ENCODE results near the gene FUT2.
A peak's percentile ranks its signal among the peaks of the same experiment; 100 is the strongest.
"Not testable (repeated sequence)": the region's sequence is repeated elsewhere in the genome, so short reads cannot be mapped to it uniquely, and the experiment has no call there.

Gene FUT2

DNA sequence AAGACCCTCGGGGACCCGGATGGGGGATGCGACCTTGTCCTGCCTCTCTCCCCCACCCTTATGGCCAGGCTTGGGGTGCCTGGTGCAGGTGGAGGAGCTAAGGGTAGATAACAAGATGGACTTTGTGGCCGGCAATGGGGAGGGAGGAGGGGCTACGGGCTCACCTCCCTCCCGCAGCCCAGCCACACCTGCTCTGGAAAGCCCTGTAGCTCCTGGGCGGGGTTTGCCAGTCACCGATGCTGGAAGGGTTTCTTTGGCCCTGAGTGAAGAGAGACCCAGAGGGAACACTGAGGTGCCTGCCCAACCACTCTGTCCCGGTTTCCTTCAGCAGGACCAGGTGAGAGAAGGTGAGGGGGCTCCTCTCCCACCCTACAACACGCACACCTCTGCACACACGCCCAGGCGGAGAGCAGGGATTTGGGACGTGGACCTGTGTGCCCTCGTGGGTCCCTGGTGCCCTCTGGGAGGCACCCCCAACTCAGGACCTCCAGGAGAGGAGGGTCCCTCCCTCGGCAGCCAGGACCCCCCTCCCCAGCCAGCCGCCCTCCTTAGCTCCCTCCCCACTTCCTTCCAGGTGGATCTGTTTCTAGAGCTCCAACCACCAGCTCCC lies at the start of gene FUT2:
Gene FUT2, plus strand, starts transcription at position 229 of the 610 bp plus-strand sequence. CDS start 6,986 bp downstream, outside the sequence.
- DNase-seq (ENCODE audit: low read depth): no peak

DNA sequence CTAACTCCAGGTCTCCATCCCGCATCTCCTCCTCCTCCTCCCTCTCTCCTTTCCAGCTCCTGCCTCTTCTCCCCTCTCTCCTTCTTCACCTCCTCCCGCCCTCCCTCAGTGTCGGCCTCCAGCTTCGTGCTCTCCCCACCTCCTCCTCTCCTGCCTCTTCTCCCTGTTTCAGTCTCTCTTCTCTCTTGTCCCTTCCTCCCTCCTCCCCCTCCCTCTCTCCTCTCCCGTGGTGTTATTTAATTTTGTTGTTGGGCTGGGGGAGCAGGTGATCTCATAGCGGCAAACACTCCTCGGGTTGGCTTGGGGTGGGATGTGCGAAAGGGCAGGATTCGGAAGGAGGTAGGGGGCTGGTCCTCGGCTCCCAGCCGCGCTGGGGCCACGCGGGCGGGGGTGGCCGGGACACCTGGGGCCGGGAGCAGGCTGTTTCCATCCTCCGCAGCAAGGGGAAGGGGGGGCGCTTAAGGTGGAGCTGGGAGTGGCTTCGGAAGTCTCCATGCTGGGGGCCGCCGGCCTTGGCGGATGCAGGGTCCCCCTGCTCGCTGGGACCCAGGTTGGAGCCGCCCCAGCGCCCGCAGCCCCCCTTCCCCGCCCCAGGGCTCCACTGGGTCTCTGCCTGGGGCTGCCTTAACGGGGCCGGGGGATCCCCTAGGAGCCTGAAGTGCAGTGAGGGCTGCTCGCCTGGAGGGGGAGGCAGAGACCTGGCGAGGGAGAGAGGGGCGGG lies 49.6 kb upstream of the FUT2 start, which contains the start of gene CA11:
Gene CA11, minus strand, starts transcription at position 187 of the 721 bp plus-strand sequence. CDS start 555 bp downstream, outside the sequence.
- DNase-seq (ENCODE audit: low read depth): peak; percentile 76

DNA sequence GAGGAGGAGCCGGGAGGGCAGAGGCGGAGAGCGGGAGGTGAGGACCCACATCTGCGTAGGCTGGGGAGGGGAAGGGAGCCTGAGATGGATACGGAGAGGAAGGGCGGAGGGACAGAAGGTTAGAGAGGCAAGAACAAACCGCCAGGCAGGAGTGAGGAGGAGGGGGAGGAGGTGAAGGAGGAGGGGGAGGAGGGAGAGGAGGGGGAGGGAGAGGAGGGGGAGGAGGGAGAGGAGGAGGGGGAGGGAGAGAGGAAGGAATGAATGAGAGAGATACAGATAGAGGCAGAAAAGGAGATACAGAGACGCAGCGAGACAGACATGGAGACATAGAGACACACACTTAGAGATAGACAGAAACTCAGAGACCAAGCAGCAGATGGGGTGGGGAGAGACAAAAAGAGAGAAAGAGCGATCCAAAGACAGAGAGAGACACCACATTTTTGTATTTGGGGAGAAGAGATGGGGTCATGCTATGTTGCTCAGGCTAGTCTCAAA lies 49.0 kb upstream of the FUT2 start:
- no peak for DNase-seq (ENCODE audit: low read depth)

DNA sequence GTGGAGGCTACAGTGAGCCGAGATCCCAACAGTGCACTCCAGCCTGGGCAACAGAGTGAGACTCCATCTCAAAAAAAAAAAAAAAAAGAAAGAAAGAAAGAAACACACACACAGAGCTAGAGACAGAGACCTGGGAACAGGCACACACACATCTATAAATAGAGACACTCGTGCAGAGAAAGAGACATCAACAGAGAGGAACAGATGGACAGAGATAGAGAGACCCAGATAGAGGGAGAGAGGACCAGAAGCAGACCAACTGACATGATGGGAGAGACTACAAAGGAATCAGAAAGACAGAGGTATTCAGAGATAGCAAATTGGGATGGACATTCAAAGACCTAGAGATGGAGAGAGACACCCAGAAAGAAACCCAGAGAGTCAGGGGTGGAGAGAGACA lies 47.6 kb upstream of the FUT2 start:
- DNase-seq (ENCODE audit: low read depth): no peak

DNA sequence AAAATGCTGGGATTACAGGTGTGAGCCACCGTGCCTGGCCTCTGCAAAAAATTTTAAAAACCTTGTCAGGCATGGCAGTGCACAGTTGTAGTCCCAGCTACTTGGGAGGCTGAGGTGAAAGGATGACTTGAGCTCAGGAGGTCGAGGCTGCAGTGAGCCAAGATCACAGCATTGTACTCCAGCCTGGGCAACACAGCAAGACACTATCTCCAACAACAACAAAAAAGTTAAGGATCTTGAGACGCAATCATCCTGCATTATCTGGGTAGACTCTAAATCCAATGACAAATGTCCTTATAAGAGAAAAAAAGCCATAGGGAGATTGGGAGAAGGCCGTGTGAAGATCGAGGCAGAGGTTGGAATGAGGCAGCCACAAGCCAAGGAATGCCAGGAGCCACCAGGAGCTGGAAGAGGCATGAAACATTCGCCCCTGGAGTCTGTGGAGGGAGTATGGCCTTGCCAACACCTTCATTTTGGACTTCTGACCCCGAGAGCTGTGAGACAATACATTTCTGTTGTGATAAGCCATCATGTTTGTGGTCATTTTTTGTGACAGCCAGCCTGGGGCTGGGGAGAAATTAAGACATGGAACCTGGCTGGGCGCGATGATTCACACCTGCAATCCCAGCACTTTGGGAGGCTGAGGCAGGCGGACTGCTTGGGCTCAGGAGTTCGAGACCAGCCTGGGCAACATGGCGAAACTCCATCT lies 44.6 kb upstream of the FUT2 start:
- no peak for DNase-seq (ENCODE audit: low read depth)

DNA sequence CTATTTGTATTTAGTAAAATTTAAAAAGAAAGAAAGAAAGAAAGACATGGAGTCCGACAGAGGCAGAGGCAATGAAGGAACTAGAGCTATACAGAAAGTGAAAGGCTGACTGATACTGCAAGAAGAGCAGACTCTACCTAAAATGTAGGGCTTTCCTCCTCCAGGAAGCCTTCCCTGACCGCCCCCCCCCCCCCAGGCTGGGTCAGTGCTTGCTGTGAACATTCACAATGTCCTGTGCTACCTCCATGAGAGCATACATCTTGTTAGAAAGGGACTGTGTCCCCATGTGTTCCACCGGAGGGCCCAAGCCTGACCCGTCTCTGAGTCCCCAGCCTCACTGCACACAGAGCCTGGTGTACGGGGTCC lies 44.1 kb upstream of the FUT2 start:
- no peak for DNase-seq (ENCODE audit: low read depth)

DNA sequence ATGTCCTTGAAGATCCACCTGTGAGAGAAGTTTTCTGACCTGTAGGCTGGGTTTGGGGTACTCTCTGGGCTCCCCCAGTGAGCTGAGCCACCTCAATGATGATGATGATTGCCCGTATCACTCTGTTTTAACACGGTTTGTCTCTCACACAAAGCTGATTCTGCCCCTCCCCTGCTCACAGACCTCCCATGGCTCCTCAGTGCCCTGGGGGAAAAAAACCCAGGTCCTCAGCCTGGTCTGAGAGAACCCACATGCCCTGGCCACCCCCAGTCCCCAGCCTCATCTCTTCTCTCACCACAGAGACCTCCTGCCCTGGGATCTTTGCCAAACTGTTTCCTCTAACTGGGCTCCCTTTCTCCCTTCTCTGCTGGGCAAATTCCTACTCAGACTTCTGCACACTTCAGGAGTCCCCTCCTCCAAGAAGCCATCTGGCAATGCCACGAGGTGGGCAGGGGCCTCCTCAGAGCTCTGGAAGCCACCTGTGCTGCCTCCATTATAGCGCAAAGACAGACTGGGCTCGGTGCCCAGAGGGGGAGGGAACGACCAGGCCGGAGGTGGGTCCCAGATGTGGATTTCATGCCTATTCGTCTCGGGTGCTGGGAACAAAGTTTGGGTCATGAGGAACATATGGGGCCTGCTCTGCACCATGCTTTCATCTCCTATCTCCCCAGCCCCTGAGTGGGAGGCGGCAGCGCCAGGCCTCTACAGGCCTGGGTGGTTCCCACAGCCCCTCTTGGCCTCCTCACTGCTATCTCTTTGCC lies 41.3 kb upstream of the FUT2 start:
- DNase-seq (ENCODE audit: low read depth): no peak

DNA sequence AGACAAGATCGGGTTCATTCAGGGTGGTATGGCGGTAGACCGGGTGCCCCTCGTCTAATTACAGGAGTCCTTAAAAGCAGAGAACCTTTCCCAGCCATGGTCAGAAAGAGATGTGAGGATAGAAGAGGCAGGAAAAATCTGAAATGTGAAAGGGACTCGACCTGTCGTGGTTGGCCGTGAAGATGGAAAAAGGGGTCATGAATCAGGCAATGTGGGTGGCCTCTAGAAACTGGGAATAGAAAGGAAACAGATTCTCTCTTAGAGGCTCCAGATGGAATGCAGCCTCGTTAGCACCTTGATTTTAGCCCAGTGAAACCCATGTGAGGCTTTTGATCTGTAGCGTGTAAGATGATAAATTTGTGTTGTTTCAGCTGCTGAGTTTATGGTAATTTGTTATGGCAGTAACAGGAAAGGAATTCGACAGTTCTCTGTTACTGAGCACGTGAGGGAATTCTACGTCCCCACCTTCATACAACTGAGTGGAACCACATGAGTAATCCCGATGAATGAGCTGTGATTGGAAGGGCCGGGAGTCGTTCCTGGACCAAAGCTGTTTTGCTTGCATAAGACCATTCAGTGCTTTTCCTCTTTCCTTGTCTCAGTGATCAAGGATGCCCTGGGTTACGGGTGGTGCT lies 38.8 kb upstream of the FUT2 start:
- DNase-seq (ENCODE audit: low read depth): peak; percentile 78

DNA sequence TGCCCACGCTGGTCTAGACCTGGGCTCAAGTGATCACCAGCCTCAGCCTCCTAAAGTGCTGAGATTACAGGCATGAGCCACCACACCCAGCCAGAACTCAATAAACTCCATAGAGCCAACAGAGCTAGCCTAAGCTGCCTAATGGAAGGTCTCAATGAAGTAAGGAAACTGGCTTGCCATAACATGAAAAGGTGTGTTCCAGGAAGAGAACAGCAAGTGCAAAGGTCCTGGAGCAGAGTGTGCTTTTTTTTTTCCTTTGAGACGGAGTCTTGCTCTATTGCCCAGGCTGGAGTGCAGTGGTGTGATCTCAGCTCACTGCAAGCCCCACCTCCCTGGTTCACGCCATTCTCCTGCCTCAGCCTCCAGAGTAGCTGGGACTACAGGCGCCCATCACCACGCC lies 37.9 kb upstream of the FUT2 start:
- DNase-seq (ENCODE audit: low read depth): not testable (repeated sequence)

DNA sequence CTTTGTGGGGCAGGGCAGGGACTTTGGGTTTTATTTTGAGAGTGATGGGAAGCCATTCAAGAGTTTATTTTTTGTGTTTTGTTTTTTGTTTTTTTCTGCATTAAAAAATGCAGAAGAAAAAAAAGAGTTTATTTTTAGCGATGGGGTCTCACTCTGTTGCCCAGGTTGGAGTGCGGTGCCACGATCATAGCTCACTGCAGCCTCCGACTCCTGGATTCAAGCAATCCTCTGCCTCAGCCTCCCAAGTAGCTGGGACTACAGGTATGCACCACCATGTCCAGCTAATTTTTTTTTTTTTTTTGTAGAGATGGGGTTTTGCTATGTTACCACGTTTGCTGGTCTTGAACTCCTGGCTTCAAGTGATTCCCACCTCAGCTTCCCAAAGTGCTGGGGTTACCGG lies 37.3 kb upstream of the FUT2 start:
- no peak for DNase-seq (ENCODE audit: low read depth)

DNA sequence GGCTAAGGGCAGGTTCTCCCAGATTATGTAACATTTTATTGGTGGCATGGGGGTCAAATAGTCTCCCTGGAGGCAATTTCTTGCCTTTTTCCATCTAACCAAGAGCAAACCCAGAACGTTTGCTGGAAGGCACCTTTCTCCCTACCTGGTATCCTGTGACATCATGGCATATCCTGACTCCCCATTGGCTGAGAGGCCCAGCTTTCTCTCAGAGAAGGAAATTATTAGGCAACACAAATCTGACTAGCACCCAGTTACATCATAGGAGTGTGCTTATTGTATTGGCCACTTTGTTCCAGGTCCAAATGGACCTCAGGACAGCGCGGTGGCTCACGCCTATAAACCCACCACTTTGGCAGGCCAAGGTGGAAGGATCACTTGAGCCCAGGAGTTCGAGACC lies 36.0 kb upstream of the FUT2 start:
- DNase-seq (ENCODE audit: low read depth): no peak

DNA sequence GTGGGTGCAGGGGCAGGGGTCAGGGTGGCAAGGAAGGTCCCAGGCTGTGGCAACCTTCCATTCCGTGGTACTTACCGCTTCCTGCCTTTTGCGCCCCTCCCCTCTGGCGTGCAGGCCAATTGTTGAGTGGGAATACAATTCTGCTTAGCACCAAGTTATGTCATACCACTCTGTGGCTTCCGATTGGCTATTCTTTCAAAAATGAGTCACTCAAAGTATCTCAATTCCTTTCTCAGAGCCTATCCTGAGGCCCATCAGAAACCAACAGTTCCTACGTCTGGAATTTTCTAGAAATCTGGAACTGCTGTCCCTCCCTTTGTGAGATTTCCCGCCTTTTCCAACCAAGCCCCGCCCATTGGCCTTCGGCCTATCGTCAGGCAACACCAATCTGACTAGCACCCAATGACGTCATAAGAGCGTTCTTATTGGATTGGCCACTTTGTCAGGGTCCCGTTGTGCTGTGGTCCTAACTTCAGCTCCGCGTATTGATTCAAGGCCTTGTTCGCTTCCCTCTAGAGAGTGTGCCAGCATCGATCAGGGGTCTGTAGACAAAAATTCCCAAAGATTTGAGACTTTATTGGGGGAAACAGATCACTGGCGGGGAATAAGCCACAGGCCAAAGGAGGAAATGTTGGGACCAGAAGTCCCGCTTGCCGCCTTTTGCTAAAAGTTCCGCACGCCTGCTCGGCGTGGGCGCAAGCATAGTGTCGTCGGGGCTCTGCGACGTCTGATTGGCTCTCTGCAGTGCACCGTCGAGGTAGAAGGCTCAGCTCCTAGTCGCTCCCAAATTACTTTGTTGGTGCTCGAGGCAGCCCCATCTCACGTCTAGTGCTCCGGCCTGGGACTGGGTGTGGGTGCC lies 34.7 kb upstream of the FUT2 start:
- no peak for DNase-seq (ENCODE audit: low read depth)

DNA sequence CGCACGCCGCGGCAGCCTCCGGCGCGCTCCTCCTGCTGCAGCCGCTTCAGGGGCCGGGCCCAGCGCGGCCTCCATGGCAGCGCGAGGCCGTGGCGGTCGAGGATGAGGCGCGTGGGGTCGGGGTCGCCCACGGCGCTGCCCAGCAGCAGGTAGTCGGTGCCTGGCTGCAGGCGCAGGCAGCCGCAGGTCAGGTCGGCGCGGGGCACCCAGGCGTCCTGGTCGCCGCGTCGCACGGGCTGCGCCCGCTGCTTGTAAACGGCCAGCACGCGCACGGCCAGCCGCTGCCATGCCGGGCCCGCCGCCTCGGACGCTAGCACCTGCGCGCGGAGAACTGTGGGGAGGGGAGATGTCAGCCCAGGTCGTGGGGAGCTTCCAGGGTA lies 34.1 kb upstream of the FUT2 start:
- no peak for DNase-seq (ENCODE audit: low read depth)

DNA sequence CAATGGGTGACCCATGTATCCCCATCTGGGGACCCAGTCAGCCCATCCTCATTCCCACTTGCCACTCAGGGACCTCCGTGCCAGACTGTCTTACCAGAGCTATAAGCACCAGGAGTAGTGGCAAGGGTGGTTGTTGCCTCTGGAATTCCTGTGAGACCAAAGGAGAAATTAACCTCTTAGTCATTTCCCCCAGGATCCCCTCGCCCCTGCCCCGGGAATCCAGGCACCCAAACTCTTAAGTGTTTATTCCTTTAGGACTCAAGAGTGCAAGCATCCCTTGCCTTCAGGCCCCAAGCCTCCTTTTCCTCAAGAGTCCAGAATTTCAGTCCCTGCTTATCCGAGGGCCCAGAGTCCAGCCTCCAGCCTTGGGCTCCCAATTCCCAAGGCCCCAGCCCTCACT lies 32.1 kb upstream of the FUT2 start:
- no peak for DNase-seq (ENCODE audit: low read depth)

DNA sequence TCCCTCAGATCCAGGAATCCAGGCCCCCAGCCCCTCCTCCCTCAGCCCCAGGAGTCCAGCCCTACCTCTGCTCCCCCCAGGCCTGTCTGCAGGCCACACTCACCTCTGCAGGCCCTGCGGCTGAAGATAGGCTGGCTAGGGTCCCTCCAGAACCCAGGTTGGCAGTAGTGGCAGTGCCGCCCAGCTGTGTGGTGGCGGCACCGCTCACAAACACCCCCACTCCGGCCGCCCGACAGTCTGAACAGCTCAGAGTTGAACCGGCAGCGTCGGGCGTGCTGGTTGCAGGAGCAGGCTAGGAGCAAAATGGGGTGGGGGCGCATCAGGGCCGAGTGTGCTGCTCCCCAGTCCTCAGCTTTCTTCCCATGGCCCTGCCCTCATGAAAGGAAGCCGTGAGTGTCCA lies 31.3 kb upstream of the FUT2 start:
- DNase-seq (ENCODE audit: low read depth): no peak

DNA sequence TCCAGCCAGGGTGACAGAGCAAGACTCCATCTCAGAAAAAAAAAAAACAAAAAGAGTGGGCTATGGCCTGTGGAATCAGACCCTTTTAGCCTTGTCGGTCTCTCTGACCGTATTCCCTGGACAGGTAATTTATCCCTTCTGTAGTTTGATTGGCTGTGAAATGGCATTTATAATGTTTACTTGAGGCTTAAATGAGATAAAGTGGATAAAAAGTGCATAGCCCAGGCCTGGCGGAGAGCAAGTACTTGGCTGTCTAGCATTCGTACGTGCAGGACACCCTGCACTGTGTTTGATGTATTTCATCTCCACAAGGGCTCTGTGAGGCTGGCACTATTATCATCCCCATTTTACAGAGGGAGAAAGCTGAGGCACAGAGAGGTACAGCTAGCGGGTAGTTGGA lies 30.0 kb upstream of the FUT2 start:
- no peak for DNase-seq (ENCODE audit: low read depth)

DNA sequence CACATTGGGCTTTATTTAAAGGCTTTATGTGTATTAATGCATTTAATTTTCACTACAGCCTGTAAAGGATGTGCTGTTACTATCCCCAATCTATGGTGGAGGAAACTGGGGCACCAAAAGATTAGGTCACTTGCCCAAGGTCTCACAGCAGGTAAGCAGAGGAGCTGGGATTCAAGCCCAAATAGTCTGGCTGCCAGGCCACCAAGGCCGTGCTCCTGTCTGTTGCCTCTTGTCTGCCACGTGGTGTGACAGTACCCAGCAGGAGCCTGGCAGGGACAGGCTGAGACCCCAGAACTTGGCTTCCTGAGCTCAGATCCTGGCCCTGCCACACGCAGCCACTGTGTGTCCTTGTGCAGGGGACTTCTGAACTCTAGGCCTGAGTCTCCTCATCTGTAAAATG lies 27.4 kb upstream of the FUT2 start:
- no peak for DNase-seq (ENCODE audit: low read depth)

DNA sequence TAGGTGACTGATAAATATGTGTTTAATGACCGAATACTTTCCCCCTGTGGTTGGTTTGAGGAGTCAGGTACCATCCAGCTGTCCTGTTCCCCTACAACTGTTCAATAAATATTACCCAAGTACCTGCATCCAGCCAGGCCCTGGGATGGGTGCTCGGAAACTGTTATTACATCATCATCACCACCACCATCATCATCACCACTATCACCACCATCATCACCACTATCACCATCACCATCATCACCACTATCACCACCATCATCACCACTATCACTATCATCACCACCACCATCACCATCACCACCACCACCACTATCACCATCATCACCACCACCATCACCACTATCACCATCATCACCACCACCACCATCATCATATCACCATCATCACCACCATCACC lies 27.0 kb upstream of the FUT2 start:
- DNase-seq (ENCODE audit: low read depth): no peak

DNA sequence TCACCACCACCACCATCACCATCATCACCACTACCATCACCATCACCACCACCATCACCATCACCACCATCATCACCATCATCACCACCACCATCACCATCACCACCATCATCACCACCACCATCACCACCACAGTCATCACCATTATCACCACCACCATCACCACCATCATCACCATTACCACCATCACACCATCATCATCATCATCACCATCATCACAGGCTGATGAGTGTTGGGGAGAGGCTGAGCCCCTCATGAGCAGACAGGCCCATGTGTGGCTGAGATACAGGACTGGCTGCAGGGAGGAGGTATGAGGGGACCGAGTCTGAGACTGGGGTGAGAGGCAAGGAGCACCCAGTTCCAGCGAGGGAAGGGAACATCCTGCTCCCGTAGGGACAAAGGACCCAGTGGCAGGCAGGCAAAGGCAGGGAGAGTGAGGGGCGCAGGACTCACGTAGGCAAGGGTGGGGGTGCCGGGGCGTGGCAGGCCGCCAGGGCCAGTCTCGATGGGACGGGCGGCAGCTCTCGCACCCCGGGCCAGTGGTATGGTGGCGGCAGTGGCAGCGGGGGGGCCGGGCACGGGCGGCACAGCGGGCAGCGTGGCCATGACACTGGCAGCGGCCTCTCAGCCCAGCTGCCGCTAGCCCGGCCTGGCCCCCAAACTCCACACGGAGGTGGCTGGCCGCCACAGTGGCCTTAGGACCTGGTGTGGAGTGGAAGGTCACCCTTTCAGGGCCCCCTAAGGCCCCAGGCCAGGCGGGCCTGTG lies 25.7 kb upstream of the FUT2 start:
- DNase-seq (ENCODE audit: low read depth): no peak
